Trophoblast cell (in vitro differentiated cells and primary cell): ENCODE data around the gene NMT1.

Experiments
- DNase-seq, 2 donors: peaks; one replicate each; pipeline ENCODE4 v3.0.0-alpha.2; 2016
- H2AFZ ChIP-seq: 2 replicates; pipeline ENCODE4 v1.6.1; 2013; ENCODE audit warnings: low read length, moderate library complexity, mild to moderate bottlenecking; ENCODE audit not compliant: insufficient read depth, poor library complexity
- H2AK5ac ChIP-seq: 2 replicates; pipeline ENCODE4 v1.6.1; 2013; ENCODE audit warnings: mild to moderate bottlenecking, low read length
- H2BK120ac ChIP-seq: 2 replicates; pipeline ENCODE4 v1.6.1; 2013; ENCODE audit warnings: low read length, mild to moderate bottlenecking, moderate library complexity; ENCODE audit not compliant: insufficient read depth, poor library complexity
- H2BK12ac ChIP-seq: 2 replicates; pipeline ENCODE4 v1.6.1; 2013; ENCODE audit warnings: mild to moderate bottlenecking, low read length, moderate library complexity
- H2BK5ac ChIP-seq: 2 replicates; pipeline ENCODE4 v1.6.1; 2013; ENCODE audit warnings: low read length, low read depth, moderate library complexity, mild to moderate bottlenecking; ENCODE audit not compliant: poor library complexity
- H3K14ac ChIP-seq: 2 replicates; pipeline ENCODE4 v1.6.1; 2013; ENCODE audit warnings: mild to moderate bottlenecking, low read length
- H3K18ac ChIP-seq: 2 replicates; pipeline ENCODE4 v1.6.1; 2013; ENCODE audit warnings: mild to moderate bottlenecking, low read length
- H3K23ac ChIP-seq: 2 replicates; pipeline ENCODE4 v1.6.1; 2013; ENCODE audit warnings: low read length
- H3K27ac ChIP-seq: 2 replicates; pipeline ENCODE4 v1.5.1; 2013; ENCODE audit warnings: low read depth, mild to moderate bottlenecking, inconsistent platforms, low read length, moderate library complexity
- H3K27me3 ChIP-seq: 2 replicates; pipeline ENCODE4 v1.6.1; 2013; ENCODE audit warnings: inconsistent platforms, mild to moderate bottlenecking, low read length, moderate library complexity; ENCODE audit not compliant: insufficient read depth
- H3K36me3 ChIP-seq, 2 experiments: 1 replicate in 1 of 2; 2 replicates in 1 of 2; pipeline ENCODE4 v1.6.1; 2013; ENCODE audit warnings: low read length in 2 of 2, mild to moderate bottlenecking in 2 of 2, moderate library complexity in 1 of 2; ENCODE audit not compliant: insufficient read depth in 2 of 2, control insufficient read depth in 1 of 2
- H3K4ac ChIP-seq: 2 replicates; pipeline ENCODE4 v1.6.1; 2013; ENCODE audit warnings: low read depth, mild to moderate bottlenecking, low read length, moderate library complexity
- H3K4me1 ChIP-seq, 2 experiments: 1 replicate in 1 of 2; 2 replicates in 1 of 2; pipeline ENCODE4 v1.6.1; 2013; ENCODE audit warnings: low read length in 2 of 2, mild to moderate bottlenecking in 2 of 2, moderate library complexity in 1 of 2; ENCODE audit not compliant: insufficient read depth in 2 of 2, control insufficient read depth in 1 of 2
- H3K4me2 ChIP-seq: 2 replicates; pipeline ENCODE4 v1.6.1; 2013; ENCODE audit warnings: inconsistent platforms, mild to moderate bottlenecking, low read length, moderate library complexity
- H3K4me3 ChIP-seq: 2 replicates; pipeline ENCODE4 v1.5.1; 2013; ENCODE audit warnings: mild to moderate bottlenecking, low read depth, low read length, inconsistent platforms
- H3K79me1 ChIP-seq: one replicate; pipeline ENCODE4 v1.6.1; 2013; ENCODE audit warnings: low read length
- H3K79me2 ChIP-seq: 2 replicates; pipeline ENCODE4 v1.6.1; 2013; ENCODE audit warnings: low read length, mild to moderate bottlenecking; ENCODE audit not compliant: control insufficient read depth, insufficient read depth, poor library complexity
- H3K9ac ChIP-seq: 2 replicates; pipeline ENCODE4 v1.6.1; 2013; ENCODE audit warnings: mild to moderate bottlenecking, low read length
- H3K9me3 ChIP-seq: 2 replicates; pipeline ENCODE4 v1.6.1; 2013; ENCODE audit warnings: low read depth, mild to moderate bottlenecking, control low read depth, inconsistent platforms, low read length; ENCODE audit not compliant: insufficient read depth
- H4K12ac ChIP-seq: 2 replicates; pipeline ENCODE4 v1.6.1; 2013; ENCODE audit warnings: low read depth, mild to moderate bottlenecking, low read length, moderate library complexity
- H4K8ac ChIP-seq: 2 replicates; pipeline ENCODE4 v1.6.1; 2013; ENCODE audit warnings: low read depth, mild to moderate bottlenecking, low read length, moderate library complexity
- H4K91ac ChIP-seq: one replicate; pipeline ENCODE4 v1.6.1; 2013; ENCODE audit warnings: low read depth, mild to moderate bottlenecking, low read length, moderate library complexity
- WGBS: extraction: QIAGEN DNeasy Blood & Tissue Kit; methylation state at CpG from one replicate; pipeline ENCODE4 v1.1.7; 2013; ENCODE audit warnings: missing lambda C conversion rate; ENCODE audit not compliant: insufficient read length, insufficient coverage; ENCODE audit errors: extremely low coverage; 5-methylcytosine and 5-hydroxymethylcytosine counted together

NMT1 gene

GRCh38 chr17:45145035-45145389 lies 83.9 kb downstream of the NMT1 start:
- no peak for DNase-seq
- H4K91ac ChIP-seq = peak overlapping the region; percentile 90
- H3K27me3 ChIP-seq = no peaks in the 10 kb centered on the region
- peak overlapping the region; percentile 2 for H3K27ac ChIP-seq
- H3K18ac ChIP-seq = no peak overlapping the region
- peak overlapping the region; percentile 18 for H2BK120ac ChIP-seq
- H3K9me3 ChIP-seq = no peaks in the 10 kb centered on the region
- H3K36me3 ChIP-seq = no peaks in the 10 kb centered on the region
- no peak overlapping the region for H3K4me2 ChIP-seq
- H3K4me1 ChIP-seq = peaks cover 16 to 21% of the 10 kb centered on the region in 2 experiments
- H2BK5ac ChIP-seq = no peak overlapping the region
- H3K4ac ChIP-seq = peak overlapping the region; percentile 8
- peak overlapping the region; percentile 27 for H3K14ac ChIP-seq
- peak overlapping the region; percentile 92 for H4K8ac ChIP-seq
- no peak overlapping the region for H3K23ac ChIP-seq
- peak overlapping the region; percentile 93 for H2AFZ ChIP-seq
- H2BK12ac ChIP-seq = peak overlapping the region; percentile 5
- H3K4me3 ChIP-seq = no peak overlapping the region
- no CpG with 5 or more reads among the region's 8 CpGs for WGBS
- H4K12ac ChIP-seq = peak overlapping the region; percentile 73
- H3K9ac ChIP-seq = no peak overlapping the region
- peak overlapping the region; percentile 21 for H2AK5ac ChIP-seq
- peaks cover 35% of the 10 kb centered on the region for H3K79me1 ChIP-seq
- peaks cover 20% of the 10 kb centered on the region for H3K79me2 ChIP-seq

- H3K27ac ChIP-seq = no peak overlapping the region
- peak overlapping the region; percentile 34 for H2BK120ac ChIP-seq
- H3K36me3 ChIP-seq = no peaks in the 10 kb centered on the region
- peaks cover 16 to 21% of the 10 kb centered on the region in 2 experiments for H3K4me1 ChIP-seq
- H2AFZ ChIP-seq = no peak overlapping the region
- H3K79me2 ChIP-seq = peaks cover 20% of the 10 kb centered on the region
- peak overlapping the region; percentile 33 for H2AK5ac ChIP-seq
- peaks cover 35% of the 10 kb centered on the region for H3K79me1 ChIP-seq
- H4K12ac ChIP-seq = no peak overlapping the region
- no peak overlapping the region for H3K4ac ChIP-seq
- peak overlapping the region; percentile 38 for H2BK5ac ChIP-seq
- H4K8ac ChIP-seq = peak overlapping the region; percentile 47
- no peak overlapping the region for H3K9ac ChIP-seq
- H3K27me3 ChIP-seq = no peaks in the 10 kb centered on the region
- no peak overlapping the region for H3K4me3 ChIP-seq
- H3K9me3 ChIP-seq = no peaks in the 10 kb centered on the region
- H2BK12ac ChIP-seq = peak overlapping the region; percentile 19
- no peak overlapping the region for H3K4me2 ChIP-seq
- no CpG with 5 or more reads among the region's 10 CpGs for WGBS
- H3K18ac ChIP-seq = no peak overlapping the region
- H3K14ac ChIP-seq = peak overlapping the region; percentile 36
- DNase-seq = no peak
- H4K91ac ChIP-seq = peak overlapping the region; percentile 72
- no peak overlapping the region for H3K23ac ChIP-seq
Observed at GRCh38 chr17:45146166-45146565, 85.0 kb downstream of the NMT1 start.

GRCh38 chr17:45146592-45146889 lies 85.4 kb downstream of the NMT1 start:
- Histone ChIP-seq H4K91ac (peak overlapping the region; percentile 72), H3K9me3 (no peaks in the 10 kb centered on the region), H3K4ac (no peak overlapping the region), H3K4me3 (no peak overlapping the region), H3K79me2 (peaks cover 20% of the 10 kb centered on the region), H3K36me3 (no peaks in the 10 kb centered on the region), H3K4me2 (peak overlapping the region; percentile 49), H3K4me1 (peaks cover 16 to 24% of the 10 kb centered on the region in 2 experiments), H2BK12ac (peak overlapping the region; percentile 19), H3K27me3 (no peaks in the 10 kb centered on the region), H2AFZ (no peak overlapping the region), H3K79me1 (peaks cover 35% of the 10 kb centered on the region), H3K27ac (no peak overlapping the region), H3K14ac (peak overlapping the region; percentile 36), H2BK120ac (peak overlapping the region; percentile 34), H3K23ac (no peak overlapping the region), H3K18ac (no peak overlapping the region), H2BK5ac (peak overlapping the region; percentile 38), H2AK5ac (peak overlapping the region; percentile 33), H4K8ac (peak overlapping the region; percentile 47), H3K9ac (no peak overlapping the region), H4K12ac (no peak overlapping the region)
- DNase-seq = no peak
- WGBS = no CpG with 5 or more reads among the region's 4 CpGs

- no peak overlapping the region for H2BK12ac ChIP-seq
- no CpG with 5 or more reads among the region's 29 CpGs for WGBS
- peak overlapping the region; percentile 85 for H4K8ac ChIP-seq
- H3K23ac ChIP-seq = no peak overlapping the region
- peak overlapping the region; percentile 91 for H3K18ac ChIP-seq
- H3K27ac ChIP-seq = peak overlapping the region; percentile 95
- H3K4me2 ChIP-seq = peak overlapping the region; percentile 49
- peak overlapping the region; percentile 88 for H3K14ac ChIP-seq
- peak overlapping the region; percentile 67 for H3K4ac ChIP-seq
- H2BK5ac ChIP-seq = peak overlapping the region; percentile 94
- peaks cover 20% of the 10 kb centered on the region for H3K79me2 ChIP-seq
- H4K91ac ChIP-seq = peak overlapping the region; percentile 92
- H2AK5ac ChIP-seq = peak overlapping the region; percentile 77
- peaks cover 35% of the 10 kb centered on the region for H3K79me1 ChIP-seq
- peak overlapping the region; percentile 95 for H4K12ac ChIP-seq
- H3K27me3 ChIP-seq = no peaks in the 10 kb centered on the region
- peak overlapping the region; percentile 1 for H3K9ac ChIP-seq
- peak overlapping the region; percentile 78 for H3K4me3 ChIP-seq
- H3K4me1 ChIP-seq = peaks cover 16 to 27% of the 10 kb centered on the region in 2 experiments
- H2AFZ ChIP-seq = peak overlapping the region; percentile 67
- peak overlapping the region; percentile 77 for H2BK120ac ChIP-seq
- peak; percentile 91 to 97 for DNase-seq
- no peaks in the 10 kb centered on the region for H3K36me3 ChIP-seq
- no peaks in the 10 kb centered on the region for H3K9me3 ChIP-seq
Observed at GRCh38 chr17:45146890-45147580, 85.9 kb downstream of the NMT1 start.
